NCI-H1048 (cell line): ENCODE measurements around the gene RAB17.
"Not testable (repeated sequence)": the region's sequence is repeated elsewhere in the genome, so short reads cannot be mapped to it uniquely, and the experiment has no call there.

Experiments used
- DNase-seq: peaks from one replicate; lab custom pipeline; 2025; lab: John Stamatoyannopoulos, UW

RAB17 gene

GRCh38 chr2:237598468-237599208 lies 8.1 kb upstream of the RAB17 start:
- DNase-seq: no peak

GRCh38 chr2:237597196-237598145 lies 6.9 kb upstream of the RAB17 start:
- no peak for DNase-seq

- DNase-seq: no peak
Observed at GRCh38 chr2:237596520-237597195, 6.1 kb upstream of the RAB17 start.

GRCh38 chr2:237595829-237596519 lies 5.4 kb upstream of the RAB17 start:
- DNase-seq: not testable (repeated sequence)

- no peak for DNase-seq
Observed at GRCh38 chr2:237594514-237594871, 4.0 kb upstream of the RAB17 start.

- DNase-seq: no peak
Observed at GRCh38 chr2:237593596-237594320, 3.2 kb upstream of the RAB17 start.

- DNase-seq: no peak
Observed at GRCh38 chr2:237593036-237593435, 2.5 kb upstream of the RAB17 start.

GRCh38 chr2:237592425-237592980 lies 2.0 kb upstream of the RAB17 start:
- DNase-seq: no peak

- no peak for DNase-seq
Observed at GRCh38 chr2:237591141-237591881, 777 bp upstream of the RAB17 start.

- DNase-seq: no peak
Observed at GRCh38 chr2:237588044-237588696, 2.4 kb downstream of the RAB17 start.

GRCh38 chr2:237585590-237586221 lies 4.8 kb downstream of the RAB17 start:
- no peak for DNase-seq

- DNase-seq: no peak
Observed at GRCh38 chr2:237583385-237584295, 6.9 kb downstream of the RAB17 start.

GRCh38 chr2:237581751-237582746 lies 8.5 kb downstream of the RAB17 start:
- DNase-seq: no peak

- DNase-seq: no peak
Observed at GRCh38 chr2:237581326-237581725, 9.2 kb downstream of the RAB17 start.

GRCh38 chr2:237577956-237578870 lies 12.3 kb downstream of the RAB17 start:
- no peak for DNase-seq

GRCh38 chr2:237577458-237577857 lies 13.1 kb downstream of the RAB17 start:
- no peak for DNase-seq
